Anterior cingulate cortex (tissue), 58 donors: Measurements from ENCODE around the gene CIBAR2.

ENCODE experiments used
- DNase-seq, 58 donors: peaks; one replicate each; lab custom pipeline; 2025; lab: John Stamatoyannopoulos, UW

CIBAR2 gene

GRCh38 chr16:85105475-85105874 lies 6.8 kb downstream of the CIBAR2 start:
- no peak for DNase-seq

DNA sequence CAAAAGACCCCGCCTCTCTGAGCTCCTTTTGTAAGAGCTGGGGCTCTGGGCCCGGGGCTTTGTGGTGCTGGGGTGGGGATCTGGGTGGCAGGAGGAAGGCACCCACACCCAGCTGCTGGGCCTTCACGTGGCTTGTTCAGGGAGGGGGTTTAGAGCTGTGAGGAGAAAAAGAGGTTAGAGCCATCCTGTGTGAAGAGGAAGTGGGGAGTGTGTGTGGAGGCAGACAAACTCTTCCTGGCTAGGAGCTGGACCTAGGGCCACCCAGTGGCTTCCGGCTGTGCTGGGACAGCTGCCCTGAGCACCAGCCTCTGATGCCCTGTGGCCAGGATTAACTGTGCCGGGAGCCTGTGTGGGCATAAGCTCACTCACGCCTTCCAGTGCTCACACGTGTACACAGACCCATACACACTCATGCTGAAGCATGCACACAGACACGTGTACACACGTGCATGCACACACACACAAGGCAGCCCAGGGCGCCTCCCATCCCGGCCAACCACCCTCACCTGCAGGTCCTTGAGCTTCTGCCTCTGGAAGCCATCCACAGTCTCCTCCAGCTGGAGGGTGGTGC lies 7.4 kb downstream of the CIBAR2 start:
- peak in 17 of 58 donors; percentile 13 to 57 (median 26) for DNase-seq

GRCh38 chr16:85104147-85104546 lies 8.1 kb downstream of the CIBAR2 start:
- DNase-seq: no peak

GRCh38 chr16:85103114-85104079 lies 8.9 kb downstream of the CIBAR2 start:
- peak in 1 of 58 donors; percentile 23 for DNase-seq

DNA sequence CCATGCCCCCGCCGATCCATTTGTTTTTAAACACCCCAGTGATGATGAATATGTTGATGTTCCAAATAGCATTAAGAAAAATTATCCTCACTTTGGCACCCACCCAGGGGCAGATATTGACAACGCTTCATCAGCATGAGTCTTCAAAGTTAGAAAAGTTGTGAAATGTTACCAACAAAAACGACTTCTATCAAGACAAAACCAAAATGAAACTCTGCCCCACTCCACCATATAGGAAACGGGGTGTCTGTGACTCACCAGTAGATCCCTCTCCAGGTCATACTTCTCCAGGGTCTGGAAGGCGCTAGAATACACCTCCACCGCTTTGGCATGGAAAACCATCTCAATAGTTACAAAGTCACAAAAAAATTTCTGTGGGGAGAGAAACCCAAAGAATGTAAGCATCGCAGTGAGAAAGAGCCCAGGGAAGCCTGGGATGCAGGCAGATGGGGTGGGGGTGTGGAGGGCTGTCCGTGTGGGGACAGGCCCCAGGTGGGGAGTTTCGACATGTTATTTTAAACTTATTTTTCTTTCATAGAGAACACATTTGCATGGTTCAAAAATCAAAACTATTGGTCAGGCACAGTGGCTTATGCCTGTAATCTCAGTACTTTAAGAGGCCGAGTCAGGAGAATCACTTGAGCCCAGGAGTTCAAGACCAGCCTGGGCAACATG lies 10.2 kb downstream of the CIBAR2 start:
- DNase-seq: no peak

GRCh38 chr16:85100265-85100664 lies 12.0 kb downstream of the CIBAR2 start:
- DNase-seq: no peak

- DNase-seq: no peak
Measured at GRCh38 chr16:85098565-85098964, 13.7 kb downstream of the CIBAR2 start.

- DNase-seq: no peak
Measured at GRCh38 chr16:85096921-85097320, 15.4 kb downstream of the CIBAR2 start.

- no peak for DNase-seq
Measured at GRCh38 chr16:85094812-85095211, 17.5 kb downstream of the CIBAR2 start.

DNA sequence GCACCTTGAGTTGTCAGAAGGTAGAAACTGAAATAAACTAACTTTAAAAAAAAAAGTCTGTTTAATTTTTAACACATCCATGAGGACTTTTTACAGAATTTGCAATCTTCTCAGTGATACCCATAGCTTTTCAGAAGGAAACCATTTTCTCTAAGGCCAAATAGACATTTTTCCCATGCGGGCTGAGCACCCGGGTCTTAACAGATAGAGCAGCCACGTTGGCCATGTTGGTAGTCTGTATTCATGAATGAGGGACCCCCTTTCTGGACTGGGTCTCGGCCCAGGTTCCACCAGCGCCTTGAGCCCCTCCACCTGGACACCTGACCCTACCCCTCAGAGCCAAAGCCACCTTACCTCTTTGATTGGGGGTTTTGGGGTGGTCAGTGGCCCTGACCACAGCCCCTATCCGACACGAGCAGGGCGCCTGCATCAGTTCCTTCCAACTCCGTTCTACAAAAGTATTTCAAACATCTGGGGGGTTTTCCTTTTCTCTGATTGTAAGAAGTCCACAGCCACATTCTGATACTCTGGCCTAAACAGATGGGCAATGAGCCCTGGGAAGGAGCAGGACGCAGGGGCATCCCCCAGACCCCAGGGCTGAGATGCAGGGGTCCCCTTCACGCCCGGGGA lies 18.0 kb downstream of the CIBAR2 start:
- no peak for DNase-seq

GRCh38 chr16:85093705-85094104 lies 18.6 kb downstream of the CIBAR2 start:
- no peak for DNase-seq

GRCh38 chr16:85092851-85093250 lies 19.4 kb downstream of the CIBAR2 start:
- DNase-seq: peak in 7 of 58 donors; percentile 11 to 41 (median 20)

DNA sequence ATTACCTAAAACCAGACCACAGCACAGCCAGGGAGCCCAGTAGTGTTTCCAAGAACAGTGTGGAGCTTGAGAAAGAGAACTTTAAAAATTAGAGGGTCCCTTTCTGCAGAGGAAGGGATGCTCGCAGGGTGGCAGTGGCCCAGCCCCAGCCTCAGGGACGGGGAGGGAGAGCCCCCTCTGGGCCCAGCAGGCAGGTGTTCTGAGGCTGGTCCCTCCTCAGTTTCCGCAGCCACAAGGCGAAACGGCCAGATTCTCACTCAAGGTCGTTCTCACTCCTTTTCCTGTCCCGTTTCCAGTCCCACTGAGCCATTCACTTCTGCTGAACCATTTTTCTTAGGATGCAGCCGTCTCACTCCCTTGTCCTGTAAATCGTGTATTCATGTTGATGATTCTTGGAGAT lies 20.0 kb downstream of the CIBAR2 start:
- DNase-seq: no peak

- no peak for DNase-seq
Measured at GRCh38 chr16:85091522-85091910, 20.8 kb downstream of the CIBAR2 start.

DNA sequence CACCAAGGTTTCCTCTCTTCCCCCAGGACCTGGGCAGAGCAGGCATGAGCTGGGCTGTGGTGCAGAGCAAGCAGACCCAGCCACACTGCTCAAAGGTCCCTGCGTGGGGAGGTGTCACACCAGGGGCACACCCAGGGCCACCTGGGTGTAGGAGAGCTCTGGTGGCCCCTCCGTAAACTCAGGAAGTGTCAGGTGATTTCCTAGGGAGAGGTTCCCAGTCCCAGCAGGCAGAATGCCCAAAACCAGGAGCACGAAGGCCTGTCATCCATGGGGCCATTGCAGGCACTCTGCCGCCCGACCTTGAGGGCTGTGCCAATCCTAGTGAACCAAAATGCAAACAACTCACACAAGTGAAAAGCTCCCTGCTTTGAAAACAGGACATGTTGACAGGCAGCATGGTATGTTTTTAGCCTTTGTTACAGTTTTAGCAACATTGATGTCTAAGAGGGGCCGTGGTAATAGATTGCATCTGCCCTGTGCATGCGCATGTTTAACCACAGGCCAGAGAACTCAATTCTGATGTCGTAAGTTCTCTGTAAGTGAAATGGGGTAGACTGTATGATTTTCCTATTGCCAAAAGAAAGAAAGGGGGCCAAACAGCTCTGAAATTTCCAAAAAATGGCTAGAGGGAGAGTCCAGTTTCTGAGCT lies 21.3 kb downstream of the CIBAR2 start:
- peak in 1 of 58 donors; percentile 13 for DNase-seq

DNA sequence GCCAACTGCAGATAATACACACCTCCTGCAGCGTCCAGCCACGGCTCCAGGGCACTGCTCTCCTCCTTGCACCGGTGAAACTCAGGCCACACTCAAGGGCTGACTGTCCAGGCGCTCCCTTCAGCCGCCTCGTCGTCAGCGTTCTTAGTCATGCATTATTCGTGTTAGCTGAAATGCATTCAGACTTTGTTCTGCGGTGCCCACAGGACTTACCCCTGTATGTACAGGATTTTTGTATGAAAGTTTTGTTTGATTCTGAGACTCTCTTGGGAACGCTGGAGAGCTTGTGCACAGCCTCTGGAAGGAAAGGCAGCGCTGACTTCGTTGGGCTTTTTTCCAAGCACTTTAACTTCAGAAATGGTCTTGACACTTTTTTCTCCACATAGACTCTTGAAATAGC lies 22.1 kb downstream of the CIBAR2 start:
- no peak for DNase-seq

DNA sequence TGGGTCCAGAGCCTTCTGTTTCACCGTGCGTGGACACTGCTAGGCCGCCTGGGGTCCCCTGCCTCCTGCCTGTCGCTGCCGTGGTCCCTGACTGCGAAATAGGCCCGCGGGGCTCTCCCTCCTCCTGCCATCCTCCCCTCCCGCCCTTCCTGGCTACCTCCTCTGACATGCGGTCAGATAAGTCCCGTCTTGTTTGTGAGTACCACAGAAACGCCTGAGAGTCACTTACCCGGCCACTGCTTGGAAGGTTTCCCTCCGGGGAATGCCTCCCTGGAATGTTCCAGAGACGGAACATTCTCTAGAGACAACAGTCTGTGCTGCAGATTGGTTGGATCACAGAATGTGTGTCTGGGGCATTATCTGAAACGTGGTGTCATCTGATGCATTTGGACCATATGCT lies 22.7 kb downstream of the CIBAR2 start:
- DNase-seq: no peak

DNA sequence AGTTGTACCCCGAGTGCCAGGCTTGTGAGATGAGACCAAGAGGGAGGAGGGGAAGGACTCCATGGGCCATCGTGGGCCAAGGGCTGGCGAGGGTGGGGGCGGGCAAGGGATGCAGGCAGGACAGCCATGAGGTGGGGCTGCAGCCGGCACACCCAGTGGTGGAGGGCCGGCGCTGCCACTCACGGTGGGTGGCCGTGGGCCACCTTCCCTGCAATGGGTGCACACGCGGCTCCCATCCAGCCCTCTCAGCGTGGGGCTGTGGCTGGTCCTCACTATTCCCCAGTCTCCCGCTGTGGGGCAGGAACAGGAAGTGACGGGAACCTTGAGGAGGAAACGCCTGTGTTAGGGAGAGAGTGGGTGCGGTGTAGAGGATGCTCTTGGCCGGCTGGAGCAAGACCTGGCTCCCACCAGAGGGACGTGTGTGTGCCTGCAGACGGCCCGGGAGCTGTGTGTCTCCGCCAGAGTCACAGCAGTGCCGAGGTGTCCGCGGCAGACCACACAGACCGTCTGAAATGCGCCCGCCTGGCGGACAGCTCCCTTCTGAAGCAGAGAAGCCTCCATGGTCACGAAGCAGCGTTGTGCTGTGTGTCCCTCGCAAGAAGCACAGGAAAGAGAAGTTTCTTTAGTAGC lies 23.6 kb downstream of the CIBAR2 start:
- no peak for DNase-seq

GRCh38 chr16:85087899-85088569 lies 24.2 kb downstream of the CIBAR2 start:
- no peak for DNase-seq
